Activated T-helper 1 cell treated with anti-CD3 and anti-CD28 coated beads, Interleukin-2, amount 50 U/mL, for 16 hours (primary cell): ENCODE data around the gene MDM4.
"Not testable (repeated sequence)": the region's sequence is repeated elsewhere in the genome, so short reads cannot be mapped to it uniquely, and the experiment has no call there.

Source experiments
- DNase-seq, 2 donors: peaks; one replicate each; pipeline ENCODE4 v3.0.0-alpha.2; 2020; ENCODE audit warnings: low read depth in 1 of 2, low spot score in 1 of 2

The MDM4 gene

GRCh38 chr1:204560002-204560401 is 43.8 kb downstream of the MDM4 start:
- DNase-seq, result not testable (repeated sequence)

GRCh38 chr1:204560590-204561150 is 44.5 kb downstream of the MDM4 start:
- no peak for DNase-seq

DNA sequence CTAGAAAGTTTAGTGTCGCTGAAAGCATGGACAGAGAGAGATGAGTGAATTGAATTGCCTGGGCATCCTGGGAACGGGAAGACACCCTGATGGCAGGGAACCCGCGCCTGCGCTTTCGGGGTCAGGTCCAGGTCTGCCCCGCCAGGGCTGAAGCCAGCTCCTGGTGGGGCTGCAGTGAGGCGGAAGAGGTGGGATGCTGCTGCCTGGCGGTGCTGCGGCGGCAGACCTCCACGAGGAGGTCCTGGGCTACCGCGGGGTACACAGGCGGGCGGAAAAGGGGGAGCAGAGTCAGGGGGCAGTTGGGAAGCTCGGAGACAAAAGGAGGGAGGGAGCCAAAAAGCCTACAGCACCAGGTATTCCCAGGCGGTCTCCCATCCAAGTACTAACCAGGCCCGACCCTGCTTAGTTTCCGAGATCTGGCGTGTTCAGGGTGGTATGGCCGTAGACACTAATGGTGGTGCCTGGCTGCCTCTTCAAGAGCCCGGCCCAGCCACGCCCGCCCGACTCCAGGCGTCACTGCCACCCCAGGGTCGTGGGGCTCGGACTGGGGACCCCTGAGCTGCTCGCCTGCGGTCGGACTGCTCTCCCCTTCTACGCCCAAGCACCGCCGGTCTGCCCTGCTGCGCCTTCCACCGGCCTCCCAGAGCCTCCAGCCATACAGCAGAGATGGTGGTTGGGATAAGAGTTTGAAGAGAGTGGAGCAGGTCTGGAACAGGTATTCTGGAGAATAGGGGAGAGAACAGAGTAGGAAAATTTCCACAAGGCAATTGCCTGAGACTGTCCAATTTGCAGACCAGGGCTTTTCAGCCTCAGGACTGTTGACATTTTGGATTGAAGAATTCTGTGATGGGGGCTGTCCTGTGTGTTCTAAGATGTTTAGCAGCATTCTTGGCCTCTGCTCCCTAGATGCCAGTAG is 46.1 kb downstream of the MDM4 start:
- DNase-seq, result no peak

DNA sequence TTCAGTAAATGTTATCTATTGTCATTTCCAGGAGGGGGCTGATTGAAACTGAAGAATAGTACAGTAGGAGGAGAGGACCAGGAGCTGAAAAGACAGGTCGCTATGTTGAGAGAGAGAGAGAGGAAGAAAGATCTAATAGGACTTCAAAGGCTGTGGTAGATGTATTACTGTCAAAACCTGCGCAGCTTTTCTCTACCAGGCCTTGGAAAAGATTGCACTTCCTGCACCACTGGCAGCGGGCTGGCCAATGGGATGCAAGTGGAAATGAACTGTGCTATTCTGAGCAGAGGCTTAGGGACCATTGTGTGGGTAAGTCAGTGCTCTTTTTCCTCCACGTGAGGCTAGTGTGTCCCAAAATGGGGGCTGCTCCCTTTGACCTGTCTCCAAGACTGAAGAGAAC is 47.1 kb downstream of the MDM4 start:
- no peak for DNase-seq

GRCh38 chr1:204563780-204564179 is 47.6 kb downstream of the MDM4 start:
- DNase-seq, result no peak

GRCh38 chr1:204564835-204565234 is 48.6 kb downstream of the MDM4 start:
- DNase-seq, result no peak

- DNase-seq, result peak in 1 of 2 donors; percentile 30
Observed at GRCh38 chr1:204565617-204566582, 49.7 kb downstream of the MDM4 start.

DNA sequence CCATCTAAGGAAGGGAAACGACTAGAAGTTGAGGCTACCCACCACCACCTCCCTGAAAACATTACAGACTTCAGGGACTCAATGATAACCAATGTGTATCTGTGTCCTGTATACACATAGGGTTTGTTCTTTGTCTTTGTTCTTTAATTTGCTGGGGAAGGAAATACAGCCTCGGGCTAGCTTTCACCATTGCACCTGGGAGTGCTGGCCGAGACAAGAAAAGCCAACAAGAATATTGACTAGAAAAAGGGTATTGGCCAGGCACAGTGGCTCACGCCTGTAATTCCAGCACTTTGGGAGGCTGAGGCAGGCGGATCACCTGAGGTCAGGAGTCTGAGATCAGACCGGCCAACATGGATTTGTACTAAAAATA is 50.4 kb downstream of the MDM4 start:
- no peak for DNase-seq

DNA sequence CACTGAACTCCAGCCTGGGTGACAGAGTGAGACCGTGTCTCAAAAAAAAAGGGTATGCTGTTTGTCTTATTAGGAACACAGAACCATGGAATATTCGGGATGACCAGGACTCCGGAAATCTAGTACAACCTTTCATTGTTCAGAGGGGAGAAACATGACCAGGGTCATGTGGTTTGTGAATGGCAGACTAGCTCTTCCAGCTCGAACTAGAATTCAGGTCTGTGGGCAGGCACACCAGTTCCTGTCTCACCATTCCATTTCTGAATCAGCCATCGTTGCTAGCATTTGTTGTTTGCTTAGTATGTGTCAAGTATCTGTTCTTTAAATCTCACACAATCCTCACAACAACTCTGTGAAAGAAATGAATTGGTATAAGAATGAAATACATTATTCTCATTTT is 50.9 kb downstream of the MDM4 start:
- DNase-seq, result no peak

DNA sequence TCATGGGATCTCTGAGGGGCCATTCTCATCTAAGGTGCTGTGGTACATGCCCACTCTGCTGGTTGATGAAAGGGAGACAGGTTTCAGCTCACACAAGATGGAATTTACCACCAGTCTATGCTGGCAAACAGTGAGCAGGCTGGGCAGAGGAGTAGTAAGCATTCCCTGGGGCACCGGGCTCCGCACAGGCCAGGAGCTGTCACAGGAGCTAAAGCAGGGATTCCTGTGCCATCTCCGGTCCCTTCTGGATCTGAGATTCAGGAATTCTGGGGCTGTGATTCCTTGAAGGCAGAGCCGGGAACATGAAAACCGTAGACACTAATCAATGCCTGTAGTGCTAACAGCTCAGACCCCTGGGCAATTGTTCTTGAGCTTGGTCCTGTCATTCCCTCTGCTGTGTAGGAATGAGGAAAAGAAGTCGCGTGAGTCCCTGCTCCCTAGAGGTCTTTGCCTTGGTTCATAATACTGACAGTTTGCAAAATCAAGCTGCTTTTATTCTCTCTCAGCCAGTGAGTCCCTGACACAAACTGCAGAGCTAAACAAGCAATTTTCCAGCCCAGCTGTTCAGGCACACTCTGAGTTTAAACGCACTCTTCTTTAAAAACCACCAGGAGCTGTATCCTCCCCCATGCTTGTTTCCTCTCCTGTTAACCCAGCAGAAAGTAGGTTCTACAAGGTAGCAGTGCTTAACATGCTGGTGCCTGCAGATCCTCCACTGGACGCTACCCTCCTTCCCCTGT is 52.5 kb downstream of the MDM4 start:
- no peak for DNase-seq

- no peak for DNase-seq
Observed at GRCh38 chr1:204569478-204569877, 53.3 kb downstream of the MDM4 start.

GRCh38 chr1:204570021-204570420 is 53.8 kb downstream of the MDM4 start:
- not testable (repeated sequence) for DNase-seq

GRCh38 chr1:204571128-204571527 is 54.9 kb downstream of the MDM4 start:
- no peak for DNase-seq

DNA sequence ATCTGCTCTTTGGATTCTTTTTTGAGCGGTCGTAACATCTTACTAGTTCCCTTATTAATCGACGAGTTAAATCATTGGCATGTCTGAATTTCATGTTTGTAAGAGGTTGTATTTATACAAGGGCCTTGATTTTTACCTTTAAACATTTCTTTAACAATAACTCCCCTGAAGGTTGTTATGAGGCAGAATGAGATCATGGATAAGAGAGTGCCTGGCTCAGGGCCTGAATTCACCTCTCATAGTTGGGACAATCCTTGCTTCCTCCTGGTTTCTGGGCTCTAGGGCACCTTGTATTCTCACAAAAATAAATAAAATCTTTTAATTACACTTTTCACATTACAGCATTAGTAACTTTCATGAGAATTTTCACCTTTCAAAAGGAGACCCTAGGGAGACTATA is 55.4 kb downstream of the MDM4 start:
- no peak for DNase-seq

DNA sequence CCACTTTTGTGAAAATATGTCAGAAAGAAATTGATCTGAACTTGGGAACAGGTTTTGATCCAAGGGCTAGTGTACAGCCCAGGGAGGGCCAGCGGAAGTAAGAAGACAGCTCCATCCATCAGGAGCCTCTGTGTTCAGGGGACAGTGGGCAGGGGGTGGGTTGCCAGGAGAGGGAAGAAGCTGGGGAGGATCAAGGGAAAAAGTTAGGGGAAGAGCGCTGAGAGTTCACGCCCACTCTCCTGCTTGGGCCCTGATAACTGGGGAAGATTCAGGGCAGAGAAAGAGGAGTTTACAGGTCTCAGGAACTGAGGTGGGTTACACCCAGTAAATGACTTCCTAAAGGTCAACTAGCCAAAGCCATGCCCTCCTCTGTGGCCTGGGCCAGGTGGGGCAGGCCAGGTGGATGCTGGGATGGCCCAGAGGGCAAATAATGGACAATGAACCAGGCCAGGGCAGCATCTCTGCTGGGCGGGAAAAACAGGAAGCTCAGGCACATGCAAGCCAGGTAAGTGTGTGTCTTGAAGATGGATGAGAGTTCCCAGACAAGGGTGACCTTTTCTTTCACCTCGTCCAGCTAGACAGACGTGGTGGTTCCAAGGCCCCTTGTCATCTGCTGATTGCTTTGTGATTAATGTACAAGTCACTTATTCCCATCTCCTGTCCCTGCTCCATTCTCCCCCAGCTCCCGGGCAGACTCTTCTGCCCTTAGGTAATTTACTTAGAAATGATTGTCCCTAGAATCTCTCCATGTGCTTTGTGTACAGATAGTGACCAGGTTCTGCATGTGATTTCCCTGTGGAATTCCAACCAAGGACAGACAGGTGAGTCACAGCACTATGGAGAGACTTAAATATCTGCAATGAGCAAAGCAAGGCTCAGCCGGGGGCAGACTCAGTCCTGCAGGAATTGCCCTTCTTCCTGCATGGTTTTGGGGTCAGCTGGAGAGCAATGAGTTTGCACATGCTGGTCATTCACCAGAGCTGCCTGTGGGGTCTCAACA is 57.0 kb downstream of the MDM4 start:
- DNase-seq, result no peak

GRCh38 chr1:204574016-204574864 is 58.0 kb downstream of the MDM4 start:
- DNase-seq, result no peak

GRCh38 chr1:204574865-204575163 is 58.6 kb downstream of the MDM4 start:
- no peak for DNase-seq

DNA sequence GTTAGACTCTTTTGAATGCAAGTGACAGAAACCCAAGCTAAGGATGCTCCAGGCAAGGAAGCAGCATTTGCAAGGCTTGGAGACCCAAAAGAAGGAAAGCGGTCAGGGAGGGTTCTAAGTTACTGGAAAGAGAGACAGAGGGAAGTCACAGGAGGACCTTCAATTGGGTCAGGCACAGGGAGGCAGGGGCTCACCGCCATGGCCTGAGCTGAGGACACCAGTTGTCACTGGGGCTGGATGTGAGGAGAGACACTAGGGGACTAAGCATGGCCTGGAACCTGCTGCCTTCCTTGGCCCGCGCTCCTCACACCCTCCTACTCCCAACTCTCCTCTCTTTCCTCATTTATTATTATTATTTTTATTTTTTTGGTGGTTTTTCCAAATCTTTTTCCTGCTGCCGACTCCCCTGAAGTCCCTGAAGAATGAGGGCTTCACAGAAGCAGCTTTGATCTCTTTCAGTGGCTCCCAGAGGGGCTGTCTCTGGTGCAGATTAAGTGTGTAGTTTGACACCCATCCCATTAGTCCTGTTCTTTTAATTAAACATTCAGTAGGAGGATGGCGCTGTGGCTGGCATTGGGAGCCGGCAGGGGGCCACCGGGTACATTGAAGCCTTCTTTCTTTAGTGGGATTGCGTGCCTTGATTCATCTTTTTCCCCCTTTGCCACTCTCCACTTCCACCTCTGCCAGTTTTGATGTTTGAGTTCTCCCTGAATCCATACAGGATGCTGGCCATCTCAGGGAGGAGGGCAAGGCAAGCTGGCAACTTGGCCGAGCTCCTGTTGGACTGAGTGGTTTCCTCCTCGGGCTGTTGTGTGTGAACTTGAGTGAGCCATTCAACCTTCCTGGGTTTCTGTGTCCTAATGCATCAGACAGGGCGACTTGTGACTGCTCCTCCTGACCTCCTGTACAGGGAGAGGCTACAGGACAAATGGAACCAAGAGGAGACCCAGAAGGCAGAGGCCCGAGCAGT is 59.3 kb downstream of the MDM4 start:
- no peak for DNase-seq
